ENCODE measurements around the gene PRR3. TPM values are rescaled to one million over a fixed set of nuclear protein-coding genes. Genes with fewer than 3 reads are reported as not detected.

Gene PRR3
- total RNA-seq, 4 donors from 2014 or later = 4.5 to 14.0 (median 8.5) TPM

DNA sequence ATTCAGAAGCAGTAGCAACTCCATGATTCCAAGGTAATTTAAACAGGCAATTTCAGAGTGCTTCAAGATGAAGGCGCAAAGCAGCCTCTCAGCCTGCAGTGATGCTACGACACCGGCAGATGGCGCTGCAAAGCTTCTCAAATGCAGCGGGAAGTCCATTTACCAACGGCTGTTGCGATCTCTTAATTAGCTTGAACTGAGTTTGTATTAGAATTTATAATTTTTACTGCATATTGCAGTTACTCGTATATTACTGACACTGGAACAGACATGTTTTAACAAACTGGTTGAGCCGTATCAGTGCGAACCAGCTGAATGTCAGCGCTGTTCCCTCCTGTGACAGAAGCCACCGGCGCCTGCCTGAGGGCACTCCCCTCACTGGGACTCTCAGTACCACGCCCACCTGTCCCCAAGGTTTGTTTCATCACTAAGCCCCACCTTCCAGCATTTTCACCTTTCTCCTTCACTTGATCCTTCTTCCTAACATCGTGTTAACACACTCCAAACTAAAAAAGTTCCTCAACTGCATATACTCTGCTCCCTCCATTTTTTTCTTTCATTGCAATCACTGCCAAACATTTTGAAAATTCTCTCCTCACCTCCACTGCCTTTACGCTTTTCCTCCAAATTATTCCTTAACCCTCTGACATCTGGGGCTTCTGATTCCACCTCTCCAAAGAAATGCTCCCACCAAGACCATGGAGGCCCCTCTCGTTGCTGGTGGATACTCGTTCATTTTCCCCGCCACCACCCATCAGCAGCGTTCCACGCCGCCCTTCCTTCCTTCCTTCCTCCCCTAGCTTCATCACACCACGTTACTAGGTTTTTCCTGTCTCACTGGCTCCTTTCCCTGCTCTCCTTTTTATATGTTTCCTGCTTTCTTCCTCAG lies 15.3 kb upstream of the PRR3 start:
- intact Hi-C loops (cut with DNase I; ENCODE audit: low total_unique reads) = loop anchor here (5.0 to 10.0 kb wide), 2 partner anchors 53 to 59 kb away; no protein-coding TSS in a partner anchor
- TF ChIP-seq POLR2A (IDR thresholded peaks at IDR 0.05) (no peak), CTCF (IDR thresholded peaks at IDR 0.05) (peak in 1 of 3 donors; percentile 57)
- DNase-seq (ENCODE audit: low spot score in 2 of 2) = peak; percentile 68 to 94

DNA sequence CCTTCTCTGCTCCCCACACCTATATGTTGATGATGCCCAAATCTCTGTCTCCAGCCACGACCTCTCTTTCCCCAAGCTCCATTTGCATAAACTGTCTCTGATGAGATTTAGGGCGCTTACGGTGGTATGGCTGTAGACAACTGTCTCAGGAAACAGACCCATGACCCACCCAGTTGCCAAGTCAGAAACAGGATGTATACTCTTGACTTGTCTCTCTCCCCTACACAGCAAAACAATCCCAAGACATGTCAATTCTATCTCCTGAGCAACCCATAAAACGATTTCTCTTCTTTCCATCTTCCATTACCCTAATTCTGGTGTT lies 14.7 kb upstream of the PRR3 start:
- WGBS, 2 donors = 25 to 31% methylated on average over 4 of the region's 4 CpGs
- intact Hi-C loops (cut with DNase I; ENCODE audit: low total_unique reads) = loop anchor here (5.0 to 10.0 kb wide), 2 partner anchors 52 to 60 kb away; no protein-coding TSS in a partner anchor
- H3K4me3 ChIP-seq (ENCODE audit: low read depth, poor library complexity, severe bottlenecking) = no peak overlapping the region
- no peak for DNase-seq (ENCODE audit: low spot score in 2 of 2)
- TF ChIP-seq POLR2A (IDR thresholded peaks at IDR 0.05) (no peak), CTCF (IDR thresholded peaks at IDR 0.05) (no peak)

More for the DNA sequence above, 15.3 kb upstream of the PRR3 start:
- no peak overlapping the region for H3K4me3 ChIP-seq (ENCODE audit: low read depth, poor library complexity, severe bottlenecking)
- WGBS, 2 donors = 11% methylated on average over 23 of the region's 23 CpGs

DNA sequence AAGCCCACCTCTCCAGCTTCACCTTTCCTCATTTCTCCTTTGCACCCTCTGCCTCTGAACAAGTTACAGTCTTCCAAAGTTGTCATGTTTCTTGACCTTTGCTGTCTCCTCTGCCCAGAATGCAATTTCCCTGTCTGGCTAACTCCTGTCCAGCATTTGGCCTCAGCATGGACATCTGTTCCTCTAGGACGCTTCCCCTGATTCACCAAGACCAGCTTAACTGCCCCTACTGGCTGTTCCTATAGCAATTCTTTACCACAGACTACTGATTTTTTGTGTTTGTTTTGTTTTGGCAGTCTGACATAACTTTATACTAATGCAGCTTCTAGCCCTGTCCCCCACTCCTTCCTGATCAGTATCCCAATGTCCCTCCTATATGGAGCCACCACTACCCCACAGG lies 14.2 kb upstream of the PRR3 start:
- no peak for TF ChIP-seq CTCF (IDR thresholded peaks at IDR 0.05)
- TF ChIP-seq POLR2A (IDR thresholded peaks at IDR 0.05) = no peak
- no peak overlapping the region for H3K4me3 ChIP-seq (ENCODE audit: low read depth, poor library complexity, severe bottlenecking)
- intact Hi-C loops (cut with DNase I; ENCODE audit: low total_unique reads) = loop anchor here (5.0 to 10.0 kb wide), 2 partner anchors 52 to 61 kb away; no protein-coding TSS in a partner anchor
- 78 to 83% methylated on average over 1 of the region's 1 CpG for WGBS, 2 donors
- DNase-seq (ENCODE audit: low spot score in 2 of 2) = peak in 1 of 2 donors; percentile 32

GRCh38 chr6:30543821-30544220 lies 13.3 kb upstream of the PRR3 start:
- no peak for TF ChIP-seq CTCF (IDR thresholded peaks at IDR 0.05)
- TF ChIP-seq POLR2A (IDR thresholded peaks at IDR 0.05) = no peak
- 87 to 98% methylated on average over 3 of the region's 3 CpGs for WGBS, 2 donors
- peak in 1 of 2 donors; percentile 56 for DNase-seq (ENCODE audit: low spot score in 2 of 2)
- no peak overlapping the region for H3K4me3 ChIP-seq (ENCODE audit: low read depth, poor library complexity, severe bottlenecking)
- intact Hi-C loops (cut with DNase I; ENCODE audit: low total_unique reads) = loop anchor here (5.0 to 10.0 kb wide), 2 partner anchors 51 to 62 kb away; no protein-coding TSS in a partner anchor

DNA sequence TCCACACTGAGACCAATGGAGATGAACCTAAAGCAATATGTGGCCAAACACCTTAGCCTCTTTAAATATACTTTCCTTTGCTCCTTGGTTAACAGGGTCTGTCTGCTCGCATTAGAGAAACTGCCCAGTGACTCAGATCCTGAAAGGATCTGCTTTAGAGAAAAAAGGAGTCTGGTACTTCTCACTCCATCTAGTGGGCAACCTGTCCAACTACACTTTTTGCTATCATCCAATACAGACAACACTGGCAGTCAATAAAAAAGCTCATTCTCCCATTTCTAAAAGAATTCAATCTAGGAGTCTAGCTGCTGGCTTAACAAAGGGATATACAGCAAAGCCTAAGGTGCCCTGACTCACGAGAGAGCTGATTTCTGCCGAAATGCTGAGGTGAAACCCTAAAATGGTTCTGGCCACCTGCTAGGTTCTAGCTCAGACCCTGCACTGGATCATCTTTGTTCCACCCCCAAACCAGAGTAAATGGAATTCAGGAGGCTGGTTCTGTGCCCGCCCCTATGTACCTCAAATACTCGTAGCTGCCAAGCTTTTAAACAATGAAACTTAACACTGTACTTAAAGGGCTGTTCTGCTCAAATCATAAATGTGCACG lies 12.3 kb upstream of the PRR3 start:
- TF ChIP-seq POLR2A (IDR thresholded peaks at IDR 0.05) (no peak), CTCF (IDR thresholded peaks at IDR 0.05) (peak in 1 of 3 donors; percentile 52)
- no peak overlapping the region for H3K4me3 ChIP-seq (ENCODE audit: low read depth, poor library complexity, severe bottlenecking)
- 27 to 34% methylated on average over 6 of the region's 6 CpGs for WGBS, 2 donors
- intact Hi-C loops (cut with DNase I; ENCODE audit: low total_unique reads) = loop anchor here (5.0 to 10.0 kb wide), 2 partner anchors 50 to 62 kb away; no protein-coding TSS in a partner anchor
- DNase-seq (ENCODE audit: low spot score in 2 of 2) = peak in 1 of 2 donors; percentile 50
